ENCODE measurements around the gene GPAT3. TPM values are rescaled to one million over a fixed set of nuclear protein-coding genes. Genes with fewer than 3 reads are reported as not detected.
A peak's percentile ranks its signal among the peaks of the same experiment; 100 is the strongest.

The GPAT3 gene
- polyA plus RNA-seq, 10 donors: 10.8 to 23.8 (median 19.5) TPM

GRCh38 chr4:83643036-83643435, 107.1 kb downstream of the GPAT3 start:
- no peak for DNase-seq

GRCh38 chr4:83644677-83645659, 109.1 kb downstream of the GPAT3 start:
- peak; percentile 51 to 72 (median 71) for DNase-seq

- DNase-seq: no peak
Observed at GRCh38 chr4:83646538-83647239, 110.8 kb downstream of the GPAT3 start.

- DNase-seq: no peak
Observed at GRCh38 chr4:83651846-83652245, 115.9 kb downstream of the GPAT3 start.

Other genes starting within 250 kb of the GPAT3 start
- gene HPSE, start 201.3 kb upstream of the GPAT3 start, polyA plus RNA-seq (ENCODE audit: insufficient read length in 10 of 10): 1 to 10 TPM in 1 of 10 donors, under 1 TPM in 9; 0.21 to 1.3 (median 0.42) TPM
- 10 to 100 TPM; 14.0 to 23.1 (median 16.9) TPM for gene HELQ, start 80.3 kb upstream of the GPAT3 start, polyA plus RNA-seq (ENCODE audit: insufficient read length in 10 of 10)
- gene MRPS18C, start 80.0 kb upstream of the GPAT3 start, polyA plus RNA-seq (ENCODE audit: insufficient read length in 10 of 10): 10 to 100 TPM; 44.7 to 65.0 (median 55.3) TPM
- 10 to 100 TPM; 28.7 to 48.8 (median 36.0) TPM for gene ABRAXAS1, start 51.0 kb upstream of the GPAT3 start, polyA plus RNA-seq (ENCODE audit: insufficient read length in 10 of 10)

Measured in muscle of back (tissue), 11 donors.